Measurements from ENCODE around the gene SLC66A3.

SLC66A3 gene

DNA sequence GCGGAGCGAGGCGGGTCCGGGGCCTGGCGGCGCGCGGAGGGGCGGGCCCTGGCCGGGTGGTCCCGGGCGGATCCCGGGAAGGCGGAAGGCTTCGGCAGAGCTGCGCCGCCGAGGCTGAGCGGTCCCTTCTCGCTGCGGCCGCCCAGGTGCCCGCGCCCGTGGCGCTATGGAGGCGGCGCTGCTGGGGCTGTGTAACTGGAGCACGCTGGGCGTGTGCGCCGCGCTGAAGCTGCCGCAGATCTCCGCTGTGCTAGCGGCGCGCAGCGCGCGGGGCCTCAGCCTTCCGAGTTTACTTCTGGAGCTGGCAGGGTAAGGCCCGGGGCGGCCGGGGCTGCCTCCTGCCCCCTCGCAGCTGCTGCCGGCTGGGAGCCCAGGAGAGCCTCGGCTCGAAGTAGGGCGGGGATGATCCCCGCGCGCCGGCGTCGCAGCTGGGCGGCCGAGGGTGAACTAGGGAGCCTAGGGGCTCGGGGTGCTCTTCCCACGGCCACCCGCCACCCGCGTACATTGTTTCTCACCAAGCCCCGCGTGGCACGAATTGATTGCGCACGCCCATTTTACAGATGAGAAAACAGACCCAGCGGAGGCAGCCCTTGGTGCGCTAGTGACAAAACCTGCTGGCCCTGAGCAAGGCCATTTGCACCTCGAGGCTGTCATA is at the start of gene SLC66A3:
Gene SLC66A3, plus strand, starts transcription at position 87 of the 655 bp plus-strand sequence. Its CDS starts 80 bp downstream, at position 167.
- peak; percentile 99 for DNase-seq

DNA sequence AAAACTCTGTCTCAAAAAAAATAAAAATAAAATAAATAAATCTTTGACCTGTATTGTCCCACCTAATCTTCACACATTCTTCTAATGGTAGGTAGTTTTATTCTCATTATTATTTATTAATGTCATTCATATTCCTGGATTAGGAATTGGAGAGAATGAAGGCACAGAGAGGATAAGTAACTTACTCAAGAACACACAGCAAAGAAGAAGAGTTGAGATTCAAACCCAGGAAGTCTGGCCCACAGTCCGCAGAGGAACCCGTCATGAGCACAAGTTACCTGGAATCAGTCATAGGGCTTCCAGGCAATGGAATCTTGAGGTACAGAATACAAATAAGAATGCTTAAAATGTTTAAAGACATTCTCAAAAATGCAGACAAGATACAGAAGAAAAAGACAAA is 46.3 kb upstream of the SLC66A3 start:
- no peak for DNase-seq

DNA sequence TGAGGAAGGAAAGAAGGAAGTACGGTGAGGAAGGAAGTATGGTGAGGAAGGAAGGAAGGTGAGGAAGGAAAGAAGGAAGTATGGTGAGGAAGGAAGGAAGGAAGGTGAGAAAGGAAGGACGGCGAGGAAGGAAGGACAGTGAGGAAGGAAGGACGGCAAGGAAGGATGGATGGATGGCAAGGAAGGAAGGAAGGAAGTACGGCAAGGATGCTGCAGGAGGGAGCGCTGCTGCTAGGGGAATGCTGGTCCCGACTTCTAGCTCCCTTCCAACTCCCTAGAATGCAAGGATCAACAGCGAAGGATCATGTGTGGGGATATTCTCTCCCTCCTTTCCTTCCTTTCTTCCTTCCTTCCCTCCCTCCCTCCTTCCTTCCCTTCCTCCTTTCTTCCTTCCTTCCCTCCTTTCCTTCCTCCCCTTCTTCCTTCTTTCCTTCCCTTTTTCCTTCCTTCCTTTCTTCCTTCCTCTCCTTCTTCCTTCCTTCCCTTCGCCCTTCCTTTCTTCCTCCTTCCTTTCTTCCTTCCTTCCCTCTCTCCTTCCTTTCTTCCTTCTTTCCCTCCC is 42.3 kb upstream of the SLC66A3 start:
- no peak for DNase-seq

DNA sequence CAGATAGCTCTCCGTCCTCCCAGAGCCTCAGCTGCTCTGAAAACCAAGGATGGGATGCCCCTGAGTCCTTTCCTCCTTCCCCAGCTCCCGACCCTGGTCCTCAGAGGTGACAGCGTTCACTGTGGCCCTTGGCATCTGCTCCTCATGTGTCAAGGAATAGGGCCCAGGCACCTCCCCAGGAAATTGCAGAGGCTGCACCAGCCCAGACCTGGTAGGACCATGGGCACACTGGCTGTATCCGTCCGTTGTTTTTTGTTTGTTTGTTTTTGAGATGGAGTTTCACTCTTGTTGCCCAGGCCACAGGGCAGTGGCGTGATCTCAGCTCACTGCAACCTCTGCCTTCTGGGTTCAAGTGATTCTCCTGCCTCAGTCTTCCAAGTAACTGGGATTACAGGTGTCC is 37.5 kb upstream of the SLC66A3 start:
- no peak for DNase-seq

DNA sequence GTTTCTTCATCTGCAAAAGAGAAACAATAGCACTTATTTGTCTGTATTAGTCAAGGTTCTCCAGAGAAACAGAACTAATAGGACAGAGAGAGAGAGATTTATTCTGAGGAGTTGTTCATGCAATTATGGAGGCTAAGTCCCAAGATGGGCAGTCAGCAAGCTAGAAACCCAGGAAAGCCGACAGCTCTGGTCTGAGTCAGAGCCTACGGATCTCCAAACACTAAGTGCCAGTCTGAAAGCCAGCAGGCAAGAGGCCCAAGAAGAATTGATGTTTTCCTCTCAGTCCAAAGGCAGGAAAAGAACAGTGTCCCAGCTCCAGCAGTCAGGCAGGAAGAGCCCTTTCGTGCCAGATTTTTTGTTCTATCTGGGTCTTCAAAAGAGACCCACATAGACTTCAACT is 36.5 kb upstream of the SLC66A3 start:
- DNase-seq: no peak

DNA sequence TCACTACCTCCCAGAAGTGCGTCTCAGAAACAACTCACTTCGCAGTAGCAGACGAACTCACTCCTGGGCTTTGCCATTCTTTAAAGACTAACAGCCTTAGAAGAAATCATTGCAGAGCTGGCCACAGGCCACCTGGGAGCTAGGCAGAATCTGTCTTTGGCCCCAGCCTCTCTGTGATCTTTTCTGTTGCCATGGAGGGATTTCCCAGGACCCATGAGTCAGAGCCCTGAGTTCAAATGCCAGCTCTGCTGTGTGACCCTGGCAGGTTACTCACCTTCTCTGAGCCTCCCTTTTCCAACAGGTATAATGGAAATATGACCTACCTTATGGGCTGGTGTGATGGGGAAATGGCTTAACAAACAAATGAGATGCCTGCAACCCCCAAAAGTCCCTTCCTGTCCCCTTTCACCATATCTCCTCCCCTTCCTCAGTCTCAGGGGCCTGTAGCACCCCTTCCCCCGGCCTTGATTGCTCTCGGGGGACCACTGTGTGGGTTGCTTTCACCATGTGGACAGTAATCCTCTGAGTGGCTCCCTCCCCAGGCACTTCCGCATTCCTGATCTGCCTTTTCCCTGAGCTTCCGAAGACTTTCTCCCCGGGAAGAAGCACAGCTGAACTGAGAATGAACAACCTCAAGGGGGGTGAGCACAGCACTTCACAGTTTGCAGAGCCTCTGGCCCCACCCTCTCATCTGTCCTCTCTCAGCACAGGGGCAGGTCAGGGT is 34.0 kb upstream of the SLC66A3 start:
- DNase-seq: no peak

DNA sequence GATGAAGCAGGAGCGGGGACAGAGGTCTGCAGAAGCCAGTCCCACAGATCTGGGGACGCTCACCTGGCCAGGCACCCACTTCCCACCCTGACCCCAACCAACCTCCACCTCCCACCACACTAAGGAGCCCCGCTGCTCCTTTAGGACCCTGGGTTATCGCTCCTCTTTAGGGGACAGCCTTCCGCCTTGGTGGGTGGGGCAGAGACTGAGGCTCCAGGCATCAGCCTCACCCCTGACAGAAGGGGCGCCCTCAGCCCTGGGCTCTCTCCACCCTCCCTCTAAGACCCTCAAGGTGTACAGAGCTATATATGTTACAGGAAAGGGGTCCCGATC is 33.5 kb upstream of the SLC66A3 start:
- no peak for DNase-seq

DNA sequence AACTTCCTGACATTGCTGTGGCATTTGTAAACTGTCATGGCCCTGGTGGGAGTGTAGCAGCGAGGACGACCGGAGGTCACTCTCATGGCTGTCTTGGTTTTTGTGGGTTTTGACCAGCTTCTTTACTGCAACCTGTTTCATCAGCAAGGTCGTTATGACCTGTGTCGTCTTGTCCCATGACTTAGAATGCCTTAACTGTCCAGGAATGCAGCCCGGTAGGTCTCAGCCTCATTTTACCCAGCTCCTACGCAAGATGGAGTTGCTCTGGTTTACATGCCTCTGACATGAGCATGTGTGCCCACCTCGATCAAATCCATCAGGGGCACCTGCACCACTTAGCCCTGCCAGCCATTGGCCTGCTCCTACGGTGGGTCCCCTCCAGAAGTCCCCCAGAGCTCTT is 32.9 kb upstream of the SLC66A3 start:
- no peak for DNase-seq

DNA sequence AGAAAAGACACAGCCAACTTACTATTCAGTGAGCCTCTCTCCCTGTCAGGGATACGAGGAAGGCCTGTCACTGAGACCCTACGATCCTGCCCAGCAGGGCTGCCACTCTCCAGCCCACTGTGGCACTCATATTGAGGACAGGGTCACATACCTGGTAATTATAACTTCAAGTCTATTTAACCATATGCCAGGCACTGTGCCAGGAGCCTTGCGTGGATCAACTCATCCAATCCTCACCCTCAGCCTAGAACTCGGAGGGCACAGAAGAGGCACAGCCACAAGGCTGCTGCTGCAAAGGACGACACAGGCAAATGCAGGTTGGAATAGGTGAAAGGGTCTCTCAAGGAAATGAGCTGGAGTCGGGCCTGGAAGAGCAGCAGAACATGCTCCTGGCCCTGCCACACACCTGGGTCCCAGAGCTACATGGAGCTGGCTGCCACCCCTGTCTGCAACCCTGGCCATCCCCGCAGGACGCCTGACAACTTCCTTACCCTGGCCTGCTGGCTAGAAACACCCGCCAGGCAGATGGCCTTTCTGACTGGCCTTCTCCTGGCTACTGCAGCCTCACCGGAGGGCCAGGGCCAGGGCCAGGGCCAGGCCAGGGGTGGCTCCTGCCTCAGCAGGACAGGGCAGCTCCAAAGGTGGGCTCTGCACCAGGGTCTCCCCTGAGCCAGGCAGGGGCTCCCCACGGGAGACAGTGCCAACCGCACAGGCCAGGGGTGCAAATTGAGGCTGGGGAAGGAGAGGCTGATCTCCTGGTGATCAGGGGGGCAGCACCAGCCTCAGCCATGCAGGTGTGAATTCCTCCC is 32.1 kb upstream of the SLC66A3 start:
- DNase-seq: peak; percentile 6

DNA sequence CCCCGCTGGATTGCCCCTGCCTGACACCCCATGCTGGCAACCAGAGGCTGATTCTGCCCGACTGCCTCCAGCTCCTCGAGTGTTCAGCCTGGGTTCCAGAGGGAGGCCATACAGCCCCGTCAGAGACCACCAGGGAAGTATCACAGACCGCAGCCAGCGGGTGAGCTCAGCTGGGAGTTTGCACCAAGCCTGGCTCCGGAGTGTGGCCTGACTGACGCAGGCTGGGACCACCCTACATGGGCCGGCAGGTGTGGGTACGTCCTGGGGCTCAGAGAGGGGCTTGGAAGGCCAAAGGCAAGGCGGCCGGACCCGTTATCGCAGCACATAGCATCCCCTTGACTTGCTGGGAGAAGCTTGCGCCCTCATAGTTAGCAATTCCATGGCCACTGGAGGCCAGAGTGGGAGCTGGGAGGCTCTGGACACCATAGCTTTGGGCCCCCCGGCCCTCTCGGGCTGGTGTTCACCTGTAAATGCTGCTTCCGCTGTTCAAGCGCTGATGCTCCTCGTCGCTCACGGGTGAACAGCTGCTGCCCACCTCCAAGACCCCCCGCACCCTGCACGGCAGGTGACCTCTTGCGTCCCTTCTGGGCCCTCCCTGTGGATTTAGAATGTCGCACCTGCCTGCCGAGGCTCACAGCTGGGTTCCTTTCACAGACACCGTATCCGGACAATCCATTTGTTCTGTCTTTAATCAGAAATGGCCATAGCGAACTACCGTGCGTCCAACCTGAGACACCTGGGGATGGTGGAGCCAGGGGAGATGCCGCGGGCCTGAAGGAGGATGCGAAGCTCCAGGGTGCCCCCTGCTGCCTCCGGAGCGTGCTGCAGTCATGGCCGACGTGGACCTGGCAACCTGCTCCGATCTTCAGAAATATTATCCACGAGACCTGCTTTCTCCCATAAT is 31.2 kb upstream of the SLC66A3 start:
- peak; percentile 64 for DNase-seq

DNA sequence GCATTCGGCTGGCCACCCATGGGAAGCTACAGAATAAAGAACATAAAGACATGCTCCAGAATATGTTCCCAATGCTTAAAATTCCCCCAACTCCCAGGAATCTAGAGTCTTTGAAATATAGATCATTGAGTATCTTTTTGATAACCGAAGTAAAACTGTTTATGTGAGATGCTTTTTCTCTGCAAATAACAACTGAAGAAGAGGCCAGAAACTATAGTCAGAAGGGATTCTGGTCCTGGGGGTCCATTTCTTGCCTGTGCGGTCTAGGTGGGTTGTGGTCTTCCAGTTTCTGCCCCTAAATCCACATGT is 30.6 kb upstream of the SLC66A3 start:
- no peak for DNase-seq

DNA sequence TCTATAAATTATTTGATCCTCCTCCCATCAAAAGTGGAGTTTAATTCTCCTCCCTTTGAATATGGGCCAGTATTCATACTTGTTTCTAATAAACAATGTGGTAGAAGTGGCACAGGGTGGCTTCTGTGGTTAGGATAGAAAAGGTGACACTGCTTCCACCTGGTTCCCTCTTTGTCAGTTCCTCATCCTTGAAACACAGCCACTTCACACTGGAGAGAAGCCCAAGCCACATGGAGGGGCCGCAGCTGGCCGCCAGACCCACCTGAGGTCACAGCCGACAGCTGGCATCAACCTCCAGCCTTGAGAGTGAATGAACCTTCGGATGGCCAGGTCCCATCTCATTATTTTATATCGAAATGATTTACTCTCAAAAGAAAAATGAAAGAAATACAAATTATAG is 27.5 kb upstream of the SLC66A3 start:
- DNase-seq: no peak

DNA sequence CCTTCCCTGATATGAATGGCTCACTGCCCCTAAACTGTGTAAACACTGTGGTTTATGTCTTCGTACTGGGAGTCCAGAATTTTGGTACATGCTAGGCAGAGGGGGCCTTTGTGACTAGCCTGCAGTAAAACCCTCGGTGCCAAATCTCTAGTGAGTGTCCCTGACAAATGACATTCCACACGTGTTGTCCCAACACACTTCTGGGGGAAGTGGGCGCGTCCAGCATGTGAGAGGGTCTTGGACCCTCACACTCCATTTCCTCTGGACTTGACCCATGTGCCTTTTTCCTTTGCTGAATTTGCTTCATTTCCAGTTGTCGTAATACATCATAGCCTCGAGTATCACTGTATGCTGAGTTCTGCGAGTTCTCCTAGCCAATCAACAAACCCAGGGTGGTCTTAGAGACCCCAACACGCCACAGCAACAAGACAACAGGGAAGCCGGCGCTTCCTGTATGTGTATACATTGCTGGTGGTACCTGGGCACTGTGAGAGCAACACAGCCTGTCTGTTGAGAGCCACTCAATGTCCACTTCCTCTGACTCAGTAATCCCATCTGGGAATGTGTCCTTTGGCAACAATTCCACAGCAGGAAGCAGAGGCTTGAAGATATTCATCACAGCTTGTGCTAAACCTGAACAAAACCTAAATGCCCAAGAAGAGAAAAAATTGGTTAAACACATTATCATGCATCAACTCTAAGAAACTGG is 26.9 kb upstream of the SLC66A3 start:
- DNase-seq: no peak

DNA sequence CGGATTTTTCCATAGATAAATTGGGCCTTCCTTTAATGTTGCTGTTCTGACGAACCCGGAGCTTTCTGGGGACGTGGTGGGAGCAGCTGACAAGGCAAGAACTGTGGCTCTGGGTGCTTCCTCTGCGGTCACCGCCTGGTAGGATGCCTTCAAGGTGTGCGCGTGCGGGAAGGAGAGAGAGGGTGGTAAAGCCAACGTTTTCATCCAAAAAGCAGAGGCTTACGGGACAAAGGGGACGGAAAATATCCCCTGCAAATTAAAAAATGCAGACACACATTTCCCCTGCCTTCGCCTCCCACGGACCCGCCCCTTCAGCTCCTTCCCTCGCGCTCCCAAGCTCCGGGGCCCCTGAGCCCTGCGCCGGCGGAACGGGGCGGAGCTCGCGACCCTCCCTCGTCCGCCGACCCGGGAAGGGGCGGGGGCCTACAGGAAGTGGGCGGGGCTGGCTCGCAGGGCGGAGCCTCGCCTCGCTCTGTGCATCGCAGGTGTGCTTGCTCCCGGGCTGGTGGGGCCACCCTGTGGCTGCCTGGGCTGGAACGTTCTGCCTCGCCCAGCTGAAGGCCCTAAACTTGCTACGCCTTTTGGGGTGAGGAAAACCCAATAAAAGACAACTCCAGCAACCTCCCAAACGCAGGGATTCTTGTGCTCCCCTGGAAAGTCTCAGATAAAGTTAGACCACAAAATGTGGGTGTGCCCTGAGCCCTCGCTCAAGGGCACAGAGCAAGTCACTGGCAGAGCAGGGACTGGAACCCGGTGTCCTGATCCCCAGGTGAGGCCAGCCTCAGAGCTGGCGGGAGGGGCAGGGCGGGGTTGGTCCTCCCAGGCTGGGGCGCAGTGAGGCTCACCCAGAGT is 25.4 kb upstream of the SLC66A3 start:
- no peak for DNase-seq

DNA sequence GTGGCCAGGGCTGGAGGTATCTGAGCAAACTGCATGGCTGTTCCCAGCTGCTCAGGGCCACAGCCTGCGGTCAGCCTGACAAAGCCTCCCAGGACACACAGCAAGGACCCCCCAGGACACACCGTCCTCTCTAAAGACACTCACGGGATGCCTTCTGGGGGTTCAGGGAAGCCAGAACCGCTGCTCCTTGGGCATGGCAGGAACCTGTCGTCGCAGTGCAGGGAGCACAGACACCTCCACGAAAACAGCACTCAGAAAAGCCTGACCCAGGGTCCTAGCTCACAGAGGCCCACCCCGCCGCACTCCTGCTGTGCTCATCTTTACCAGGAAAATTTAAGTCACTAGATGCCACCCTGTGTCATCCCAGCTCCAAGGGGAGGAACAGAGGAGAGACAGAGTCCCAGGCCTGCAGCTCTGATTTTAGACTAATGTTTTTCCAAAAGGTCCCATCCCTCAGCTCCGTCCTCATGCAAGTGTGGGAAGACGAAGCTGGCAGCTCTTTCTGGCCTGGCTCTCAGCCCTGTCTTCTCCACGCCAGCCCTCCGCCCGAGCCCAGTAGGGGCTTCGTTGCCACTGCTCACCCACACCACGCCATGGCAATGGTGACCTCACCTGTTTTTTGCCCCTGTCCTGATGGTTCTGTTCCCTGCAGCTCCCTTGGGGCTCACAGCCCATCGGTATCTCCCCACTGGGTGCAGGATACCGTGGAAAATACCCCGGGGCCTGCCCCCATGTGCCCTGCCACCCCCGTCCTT is 23.9 kb upstream of the SLC66A3 start:
- DNase-seq: no peak

DNA sequence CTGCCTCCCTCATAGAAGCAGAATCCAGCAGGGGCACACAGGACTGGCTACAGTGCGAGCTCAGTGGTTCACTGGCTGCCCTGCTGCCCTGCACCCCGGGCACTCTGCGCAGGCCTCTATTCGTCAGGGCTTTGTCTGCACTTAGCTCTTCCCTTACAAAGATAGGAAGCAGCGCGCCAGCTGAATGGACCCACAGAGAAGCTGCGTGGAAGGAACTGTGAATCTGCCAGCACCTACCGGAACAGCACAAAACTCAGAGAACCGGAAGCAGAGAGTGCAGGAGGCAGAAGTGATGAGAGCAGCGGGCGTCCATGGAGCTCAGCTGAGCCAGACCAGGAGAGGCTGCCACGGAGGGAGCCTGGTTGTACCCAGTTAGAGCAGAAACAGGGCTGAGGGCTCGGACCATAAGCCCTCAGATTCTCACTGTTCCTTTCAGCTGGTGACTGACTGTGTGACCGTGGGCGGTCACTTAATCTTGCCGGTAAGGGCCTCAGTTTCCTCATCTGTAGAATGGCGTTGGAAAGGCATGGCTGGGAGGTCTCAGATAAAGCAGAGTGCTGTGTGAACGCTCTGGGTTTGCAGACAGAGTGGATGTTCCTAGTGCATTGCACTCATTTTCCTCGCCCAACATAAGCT is 23.1 kb upstream of the SLC66A3 start:
- no peak for DNase-seq

DNA sequence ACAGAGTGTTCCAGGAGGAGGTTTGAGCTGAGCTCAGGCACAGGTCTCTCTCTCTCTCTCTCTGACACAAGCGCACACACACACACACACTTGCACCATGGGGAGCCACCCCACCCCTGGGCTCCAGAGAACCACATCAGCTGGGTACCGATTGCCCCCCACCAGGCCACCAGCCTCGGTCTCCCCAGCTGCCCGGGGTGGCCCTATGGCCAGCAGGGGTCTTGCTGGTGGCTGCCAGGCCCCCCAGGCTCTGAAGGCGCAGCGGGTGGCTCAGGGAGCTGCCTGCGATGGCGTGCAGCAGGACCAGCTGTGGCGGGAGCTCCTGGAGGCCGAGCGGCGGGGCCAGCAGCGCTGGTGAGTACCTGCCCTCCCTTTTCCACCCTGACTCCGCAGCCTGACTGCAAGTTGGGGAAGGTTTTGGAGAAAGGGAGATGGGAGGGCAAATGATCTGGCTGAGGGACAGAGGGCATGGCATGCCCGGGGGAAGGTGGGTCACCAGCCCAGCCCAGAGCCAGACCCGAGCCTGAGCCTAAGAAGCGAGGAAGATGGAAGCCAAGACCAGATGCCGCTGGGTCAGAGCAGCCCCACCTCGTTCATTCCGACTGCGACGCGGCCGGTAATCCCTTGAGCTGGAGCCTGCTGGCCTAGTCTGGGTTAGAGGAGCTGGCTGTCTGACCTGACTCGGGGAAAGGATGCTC is 21.9 kb upstream of the SLC66A3 start:
- no peak for DNase-seq

DNA sequence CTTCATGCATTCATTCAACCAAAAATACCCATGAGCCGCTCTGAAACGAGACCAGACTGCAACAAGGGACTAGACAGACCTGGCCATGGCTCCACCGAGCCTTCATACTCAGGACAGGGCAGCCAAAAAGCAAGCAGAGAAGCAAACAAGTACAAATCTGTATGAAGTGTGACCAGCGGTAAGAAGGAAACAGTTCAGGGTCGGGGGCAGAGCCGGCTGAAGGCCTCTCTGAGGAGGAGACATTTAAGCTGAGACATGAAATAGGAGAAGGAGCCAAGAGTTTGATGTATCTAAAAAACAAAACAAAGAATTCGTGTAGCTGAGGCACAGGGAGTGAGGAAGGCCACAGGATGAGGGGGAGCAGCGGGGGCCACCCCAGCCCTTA is 21.3 kb upstream of the SLC66A3 start:
- DNase-seq: no peak

DNA sequence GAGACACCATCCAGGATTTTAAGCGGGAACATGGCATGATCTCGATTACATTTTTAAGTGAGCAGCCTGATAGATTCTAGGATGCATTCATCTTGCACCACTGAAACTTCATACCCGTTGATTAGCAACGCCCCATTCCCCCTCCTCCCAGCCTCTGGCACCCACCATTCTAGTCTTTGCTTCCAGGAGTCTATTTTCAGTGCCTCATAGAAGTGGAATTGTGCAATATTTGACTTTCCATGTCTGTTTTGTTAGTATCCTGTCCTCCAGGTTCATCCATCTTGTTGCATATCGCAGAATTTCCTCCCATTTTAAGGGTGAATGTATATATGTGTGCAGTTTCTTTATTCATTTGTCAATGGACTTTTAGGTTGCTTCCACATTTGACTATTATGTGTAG is 20.9 kb upstream of the SLC66A3 start:
- DNase-seq: no peak
